HG02852 (cell line): ENCODE results near the gene UBR3.
"Not testable (repeated sequence)": the region's sequence is repeated elsewhere in the genome, so short reads cannot be mapped to it uniquely, and the experiment has no call there.

Source experiments
- ATAC-seq: cut with Tn5 transposase; IDR thresholded peaks from one replicate; pipeline ENCODE4 v1.9.1; 2021; ENCODE audit warnings: mild to moderate bottlenecking, moderate library complexity; ENCODE audit not compliant: unreplicated experiment

The UBR3 gene

DNA sequence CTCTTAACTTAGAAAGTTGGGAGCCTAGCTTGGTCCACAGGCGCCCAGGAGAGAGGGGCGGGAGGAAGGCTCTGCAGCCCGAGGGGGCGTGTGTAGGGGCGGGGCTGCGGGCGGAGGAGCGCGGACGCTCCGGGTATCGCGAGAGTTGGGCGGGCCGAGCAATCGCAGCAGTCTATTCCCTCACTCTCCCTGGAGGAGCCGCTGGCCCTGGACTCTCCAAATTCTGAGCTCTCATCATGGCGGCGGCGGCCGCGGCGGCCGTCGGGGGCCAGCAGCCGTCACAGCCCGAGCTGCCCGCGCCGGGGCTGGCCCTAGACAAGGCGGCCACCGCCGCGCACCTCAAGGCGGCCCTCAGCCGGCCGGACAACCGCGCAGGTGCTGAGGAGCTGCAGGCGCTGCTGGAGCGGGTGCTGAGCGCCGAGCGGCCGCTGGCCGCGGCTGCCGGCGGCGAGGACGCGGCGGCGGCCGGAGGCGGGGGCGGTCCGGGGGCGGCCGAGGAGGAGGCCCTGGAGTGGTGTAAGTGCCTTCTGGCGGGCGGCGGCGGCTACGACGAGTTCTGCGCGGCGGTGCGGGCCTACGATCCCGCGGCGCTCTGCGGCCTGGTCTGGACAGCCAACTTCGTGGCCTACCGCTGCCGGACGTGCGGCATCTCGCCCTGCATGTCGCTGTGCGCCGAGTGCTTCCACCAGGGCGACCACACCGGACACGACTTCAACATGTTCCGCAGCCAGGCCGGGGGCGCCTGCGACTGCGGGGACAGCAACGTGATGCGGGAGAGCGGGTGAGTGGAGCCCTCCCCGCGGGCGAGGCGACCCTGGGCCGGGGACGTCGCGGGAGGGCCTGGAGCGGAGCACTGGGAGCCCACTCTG is at the start of gene UBR3:
UBR3 (plus strand) TSS at position 183 of the 869 bp plus-strand sequence; CDS start at position 237, 54 bp downstream.
- ATAC-seq, result peak; percentile 83

DNA sequence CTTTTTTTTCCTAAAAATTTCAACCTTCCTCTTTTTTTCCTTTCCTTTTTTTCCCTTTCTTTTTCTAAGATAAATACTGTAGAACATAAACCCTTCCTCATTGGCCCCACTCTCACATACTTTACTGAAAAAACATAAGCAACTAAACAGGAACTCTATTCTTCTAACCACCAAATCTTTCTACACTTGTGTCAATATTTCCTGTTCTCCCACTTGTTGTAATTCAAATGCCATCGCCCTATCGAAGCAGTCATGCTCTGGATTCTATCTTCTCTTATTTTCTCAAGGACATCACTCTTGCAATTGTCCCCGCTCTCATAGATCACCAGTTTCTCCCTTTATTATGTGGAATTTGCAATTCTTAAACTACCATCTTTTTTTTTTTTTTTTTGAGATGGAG is 48.8 kb upstream of the UBR3 start:
- no peak for ATAC-seq

- no peak for ATAC-seq
Observed at GRCh38 chr2:169781249-169782013, 45.8 kb upstream of the UBR3 start.

GRCh38 chr2:169782513-169782912 is 44.7 kb upstream of the UBR3 start:
- no peak for ATAC-seq

GRCh38 chr2:169790581-169790980 is 36.7 kb upstream of the UBR3 start:
- no peak for ATAC-seq

DNA sequence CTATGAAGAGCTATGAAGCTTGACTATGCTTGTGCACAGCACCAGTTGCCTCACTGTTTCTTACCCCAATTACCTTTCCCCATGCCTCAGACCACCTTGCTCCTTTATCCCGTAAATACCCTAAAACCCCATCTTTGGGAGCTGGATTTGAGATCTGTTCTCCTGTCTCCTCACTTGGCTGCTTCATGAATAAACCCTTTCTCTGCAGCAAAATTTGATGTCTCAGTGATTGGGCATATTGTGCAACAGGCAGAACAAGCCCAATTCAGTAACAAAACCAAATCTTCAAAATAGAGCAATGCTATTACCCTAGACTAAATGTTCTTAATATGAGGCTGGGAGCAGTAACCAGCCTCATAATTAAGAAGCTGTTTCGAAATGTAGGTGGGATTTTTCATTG is 32.1 kb upstream of the UBR3 start:
- ATAC-seq, result no peak

DNA sequence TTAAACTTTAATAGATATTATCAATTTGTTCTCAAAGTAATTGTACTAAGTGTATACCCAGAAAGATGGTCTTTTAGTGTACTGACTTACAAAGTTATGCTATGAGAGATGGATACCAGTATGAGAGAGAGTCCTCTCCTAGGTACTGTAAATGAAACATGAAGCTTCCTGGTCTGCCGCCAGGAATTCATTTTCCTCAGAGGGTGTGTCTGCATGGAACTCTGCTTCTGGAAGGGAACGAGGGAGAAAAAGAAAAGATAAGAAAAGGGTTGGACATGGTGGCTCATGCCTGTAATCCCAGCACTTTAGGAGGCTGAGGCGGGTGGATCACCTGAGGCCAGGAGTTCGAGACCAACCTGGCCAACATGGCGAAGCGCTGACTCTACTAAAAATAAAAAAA is 30.8 kb upstream of the UBR3 start:
- no peak for ATAC-seq

- ATAC-seq, result no peak
Observed at GRCh38 chr2:169797601-169798000, 29.7 kb upstream of the UBR3 start.

DNA sequence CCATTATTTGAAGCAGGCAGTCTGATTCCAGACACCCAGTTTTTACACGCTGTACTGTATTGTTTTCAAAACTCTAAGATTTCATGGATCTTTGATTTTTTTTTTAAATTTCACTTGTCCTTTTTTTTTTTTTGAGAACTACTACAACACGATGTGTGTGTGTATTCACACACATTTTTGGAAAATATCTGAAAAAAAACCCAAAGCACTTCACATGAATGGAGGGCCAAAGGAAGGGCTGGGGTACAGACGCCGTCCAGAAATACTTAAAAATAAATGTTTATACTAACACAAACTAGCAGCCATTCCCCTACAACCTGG is 28.9 kb upstream of the UBR3 start:
- ATAC-seq, result no peak

DNA sequence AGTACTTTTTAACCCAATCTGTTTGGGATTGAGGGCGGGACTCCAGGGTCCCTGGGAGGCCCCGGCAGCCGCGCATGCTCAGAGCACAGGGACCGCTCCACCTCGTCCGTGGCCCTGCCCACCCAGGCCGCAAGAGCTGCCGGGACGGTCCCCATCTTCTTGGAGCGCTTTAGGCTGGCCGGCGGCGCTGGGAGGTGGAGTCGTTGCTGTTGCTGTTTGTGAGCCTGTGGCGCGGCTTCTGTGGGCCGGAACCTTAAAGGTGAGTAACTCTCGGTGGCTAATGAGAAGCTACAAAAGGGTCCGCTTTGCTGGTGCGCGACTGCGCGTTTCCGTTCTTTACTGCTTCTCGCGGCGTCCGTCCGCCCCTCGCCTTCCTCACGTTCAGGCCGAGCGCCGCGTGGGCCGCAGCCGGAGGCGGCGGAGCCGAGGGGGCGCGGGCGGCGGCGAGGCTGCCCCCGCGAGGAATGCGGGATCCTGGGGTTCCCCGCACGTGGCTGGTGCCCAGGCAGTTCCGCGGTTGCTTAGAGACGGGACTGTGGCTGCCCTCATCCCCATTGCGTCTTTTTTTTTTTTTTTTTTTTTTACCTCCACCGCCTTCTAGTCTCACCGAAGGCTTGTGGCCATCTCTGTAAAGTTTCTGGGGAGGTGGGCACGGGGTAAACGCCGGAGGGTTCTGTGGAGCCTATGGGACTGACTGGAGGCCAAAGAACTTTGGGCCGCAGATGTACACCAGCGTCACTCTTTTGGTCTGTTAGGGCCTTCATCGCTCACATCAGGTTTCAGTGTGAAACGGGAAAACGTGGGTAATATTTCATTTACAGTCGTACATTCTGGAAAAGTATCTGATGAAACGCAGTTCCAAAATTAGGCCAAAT is 28.3 kb upstream of the UBR3 start, which contains the start of gene SSB:
SSB (plus strand) TSS at position 154 of the 875 bp plus-strand sequence. CDS start 2,090 bp downstream, outside the sequence.
- ATAC-seq, result peak; percentile 98

DNA sequence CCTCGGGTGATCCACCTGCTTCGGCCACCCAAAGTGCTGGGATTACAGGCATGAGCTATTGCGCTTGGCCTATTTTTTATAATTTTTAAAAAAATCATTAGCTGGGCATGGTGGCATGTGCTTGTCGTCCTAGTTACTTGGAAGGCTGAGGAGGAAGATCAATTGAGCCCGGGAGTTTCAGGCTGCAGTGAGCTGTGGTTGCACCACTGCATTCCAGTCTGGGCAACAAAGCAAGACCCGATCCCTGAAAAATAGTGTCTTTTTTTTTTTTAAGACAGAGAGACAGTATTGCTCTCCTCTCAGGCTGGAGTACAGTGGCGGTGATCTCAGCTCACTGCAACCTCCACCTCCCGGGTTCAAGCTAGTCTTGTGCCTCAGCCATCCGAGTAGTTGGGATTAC is 23.8 kb upstream of the UBR3 start:
- no peak for ATAC-seq

GRCh38 chr2:169806586-169806985 is 20.7 kb upstream of the UBR3 start:
- no peak for ATAC-seq

DNA sequence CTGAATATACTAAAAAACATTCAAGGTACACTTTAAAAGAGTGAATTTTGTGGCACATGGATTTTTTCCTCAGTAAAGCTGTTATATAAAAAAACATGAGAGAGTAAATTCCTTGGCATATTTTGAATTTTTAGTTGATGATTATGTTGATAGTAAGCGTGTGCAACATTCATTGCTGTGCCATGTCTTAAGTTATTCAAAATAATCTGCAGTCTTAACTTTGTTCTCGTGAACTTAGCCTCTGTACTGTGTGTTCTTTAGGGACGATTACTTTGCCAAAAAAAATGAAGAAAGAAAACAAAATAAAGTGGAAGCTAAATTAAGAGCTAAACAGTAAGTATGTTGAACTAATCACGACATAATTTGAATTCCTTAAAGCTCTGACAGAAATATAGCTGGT is 19.0 kb upstream of the UBR3 start:
- ATAC-seq, result no peak

DNA sequence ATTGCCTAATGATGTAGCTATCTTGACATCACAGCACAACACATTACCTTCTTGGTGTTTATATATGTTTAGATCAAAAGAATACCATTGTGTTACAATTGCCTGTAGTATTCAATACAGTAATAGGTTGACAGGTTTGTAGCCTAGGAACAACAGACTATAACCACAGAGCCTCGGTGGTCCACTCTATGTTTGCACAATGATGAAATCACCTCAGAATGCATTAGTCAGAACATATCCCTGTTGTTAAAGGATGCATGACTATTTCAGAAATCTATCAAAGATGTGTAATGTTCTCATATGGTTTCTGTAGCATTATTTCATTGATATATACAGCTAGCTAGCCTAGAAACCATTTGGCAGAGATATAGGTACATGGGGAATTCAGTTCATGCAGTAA is 11.4 kb upstream of the UBR3 start:
- no peak for ATAC-seq

DNA sequence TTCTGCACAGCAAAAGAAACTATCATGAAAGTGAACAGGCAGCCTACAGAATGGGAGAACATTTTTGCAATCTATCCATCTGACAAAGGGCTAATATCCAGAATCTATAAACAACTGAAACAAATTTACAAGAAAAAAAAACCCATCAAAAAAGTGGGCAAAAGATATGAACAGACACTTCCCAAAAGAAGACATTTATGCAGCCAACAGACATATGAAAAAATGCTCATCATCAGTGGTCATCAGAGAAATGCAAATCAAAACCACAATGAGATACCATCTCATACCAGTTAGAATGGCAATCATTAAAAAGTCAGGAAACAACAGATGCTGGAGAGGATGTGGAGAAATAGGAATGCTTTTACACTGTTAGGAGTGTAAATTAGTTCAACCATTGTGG is 10.3 kb upstream of the UBR3 start:
- not testable (repeated sequence) for ATAC-seq

DNA sequence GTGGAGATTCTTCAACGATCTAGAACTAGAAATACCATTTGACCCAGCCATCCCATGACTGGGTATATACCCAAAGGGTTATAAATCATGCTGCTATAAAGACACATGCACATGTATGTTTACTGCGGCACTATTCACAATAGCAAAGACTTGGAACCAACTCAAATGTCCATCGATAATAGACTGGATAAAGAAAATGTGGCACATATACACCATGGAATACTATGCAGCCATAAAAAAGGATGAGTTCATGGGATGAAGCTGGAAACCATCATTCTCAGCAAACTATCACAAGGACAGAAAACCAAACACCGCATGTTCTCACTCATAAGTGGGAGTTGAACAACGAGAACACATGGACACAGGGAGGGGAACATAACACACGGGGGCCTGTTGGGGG is 9.9 kb upstream of the UBR3 start:
- ATAC-seq, result not testable (repeated sequence)

DNA sequence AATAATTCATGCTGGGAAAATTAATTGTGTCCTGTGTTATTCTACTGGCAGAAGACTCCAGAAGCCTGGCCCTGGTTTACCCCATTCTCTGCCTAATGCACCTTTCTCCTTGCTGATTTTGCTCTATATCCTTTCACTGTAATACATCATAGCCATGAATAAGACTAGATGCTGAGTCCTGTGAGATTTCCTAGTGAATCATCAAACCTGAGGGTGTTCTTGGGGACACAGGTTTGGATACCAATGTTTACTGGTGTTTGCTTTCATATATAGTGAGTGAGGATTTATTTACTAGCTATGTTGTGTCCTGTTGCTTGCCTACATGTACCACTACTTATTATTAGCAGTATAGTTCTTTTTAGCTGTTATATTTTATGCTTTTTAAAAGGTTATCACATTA is 9.0 kb upstream of the UBR3 start:
- no peak for ATAC-seq

DNA sequence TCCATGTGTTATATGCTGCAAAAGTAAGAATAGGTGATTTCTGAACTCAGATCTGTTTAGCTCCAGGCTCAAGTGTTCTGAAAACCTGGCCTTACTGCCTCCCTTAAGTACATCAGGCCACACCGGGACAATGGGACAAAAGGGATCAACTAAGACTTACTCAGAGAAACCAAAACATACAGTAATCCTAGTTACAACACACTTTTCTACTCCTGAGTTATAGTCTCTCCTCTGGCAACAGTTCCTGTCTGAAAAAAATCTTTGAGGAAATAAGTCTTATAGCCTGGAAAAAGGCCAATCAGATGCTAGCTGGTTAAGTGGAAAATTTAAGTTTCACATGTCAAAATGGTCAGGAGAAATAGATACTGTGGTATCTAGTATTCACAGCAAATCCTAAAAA is 8.1 kb upstream of the UBR3 start:
- no peak for ATAC-seq

DNA sequence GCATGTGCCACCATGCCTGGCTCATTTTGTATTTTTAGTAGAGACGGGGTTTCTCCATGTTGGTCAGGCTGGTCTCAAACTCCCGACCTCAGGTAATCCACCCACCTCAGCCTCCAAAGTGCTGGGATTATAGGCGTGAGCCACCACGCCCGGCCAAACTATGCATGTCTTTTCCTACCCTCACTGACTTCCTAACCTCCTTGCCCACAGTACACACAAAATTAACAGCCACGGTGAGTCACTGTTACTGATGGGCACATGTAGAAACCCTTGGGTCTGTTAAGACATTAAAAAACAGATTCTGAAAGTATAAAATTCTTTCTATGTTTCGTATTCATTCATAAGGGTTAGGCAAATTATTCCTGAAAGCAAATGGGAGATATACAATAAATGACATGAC is 7.2 kb upstream of the UBR3 start:
- not testable (repeated sequence) for ATAC-seq

DNA sequence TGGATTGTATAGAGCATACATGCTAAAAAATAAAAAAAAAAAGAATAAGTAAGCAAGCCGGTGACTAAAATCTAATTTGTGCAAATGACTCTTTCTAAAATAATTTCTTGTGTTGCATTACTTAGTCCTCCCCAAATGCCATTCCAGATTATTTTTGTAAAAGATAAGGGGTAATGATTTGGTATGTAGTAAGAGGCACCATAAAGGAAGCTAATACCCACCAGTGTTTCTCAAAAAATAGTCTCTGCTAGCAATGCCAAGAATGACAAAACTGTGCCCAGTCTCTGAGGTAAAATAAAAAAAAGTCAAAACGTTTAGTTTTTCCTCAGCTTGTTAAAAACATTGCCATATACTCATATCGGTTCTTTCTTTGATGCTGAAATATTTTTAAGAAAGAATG is 5.2 kb upstream of the UBR3 start:
- ATAC-seq, result no peak

DNA sequence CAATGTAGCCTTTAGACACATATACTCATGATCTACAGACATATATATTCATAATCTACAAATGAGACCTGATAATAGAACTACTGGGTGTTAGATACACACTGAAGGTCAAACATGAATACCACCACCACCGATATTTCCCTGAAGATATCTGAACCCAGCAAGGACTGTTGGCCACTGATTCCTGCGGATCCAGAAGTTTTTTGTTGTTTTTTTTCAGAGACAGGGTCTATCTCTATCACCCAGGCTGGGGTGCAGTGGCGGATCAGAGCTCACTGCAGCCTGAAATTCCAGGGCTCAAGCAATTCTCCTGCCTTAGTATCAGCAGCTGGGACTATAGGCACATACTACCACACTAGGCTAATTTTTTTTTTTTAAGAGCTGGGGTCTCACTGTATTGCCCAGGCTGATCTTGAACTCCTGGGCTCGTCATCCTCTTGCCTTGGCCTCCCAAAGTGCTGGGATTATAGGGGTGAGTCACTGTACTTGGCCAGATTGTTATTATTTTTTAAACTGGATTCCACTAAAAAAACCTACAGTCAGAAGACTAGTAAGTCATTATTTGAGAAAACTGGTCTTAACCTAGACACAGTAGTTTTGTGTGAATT is 4.4 kb upstream of the UBR3 start:
- no peak for ATAC-seq
